Testis (tissue), 3 donors: ENCODE results near the gene ANKRD60. TPM values are rescaled to one million over a fixed set of nuclear protein-coding genes. Genes with fewer than 3 reads are reported as not detected.

Experiments used
- DNase-seq: peaks from one replicate; pipeline ENCODE4 v3.0.0-alpha.2; 2019
- H3K27ac ChIP-seq, 2 donors: fragments of 200-600 bp; sonication (generic); one replicate each; pipeline ENCODE4 v1.5.1; 2019
- H3K27me3 ChIP-seq: fragments of 200-600 bp; sonication (generic); one replicate; pipeline ENCODE4 v1.5.1; 2019
- H3K36me3 ChIP-seq: fragments of 200-600 bp; sonication (generic); one replicate; pipeline ENCODE4 v1.5.1; 2017; ENCODE audit warnings: low read depth; ENCODE audit errors: missing control alignments
- H3K4me1 ChIP-seq: fragments of 200-600 bp; sonication (generic); one replicate; pipeline ENCODE4 v1.5.1; 2019
- H3K4me3 ChIP-seq, 2 donors: fragments of 200-600 bp; sonication (generic); one replicate each; pipeline ENCODE4 v1.5.1; 2017 to 2019
- H3K9me3 ChIP-seq: fragments of 200-600 bp; sonication (generic); one replicate; pipeline ENCODE4 v1.5.1; 2017
- POLR2A ChIP-seq: fragments of 450-650 bp; IDR thresholded peaks from one replicate; pipeline ENCODE4 v1.6.1; 2017; ENCODE audit warnings: antibody characterized with exemption, mild to moderate bottlenecking, moderate library complexity
- WGBS, 2 donors: methylation state at CpG; one replicate each; pipeline ENCODE4 v1.1.5; 2018; 5-methylcytosine and 5-hydroxymethylcytosine counted together
- intact Hi-C: fragments of 100-400 bp; cut with DNase I; formaldehyde crosslinking; loops from one replicate; pipeline ENCODE4 v1.15.1; 2023; ENCODE audit warnings: low total_unique reads
- polyA plus RNA-seq: library from polyadenylated mRNA; stranded (reverse); fragments of 350-450 nt; fragmentation: Illumina TruSeq; extraction: RNeasy Lipid Tissue Mini Kit (QIAGEN cat#74804); gene quantifications from one replicate; pipeline ENCODE4 v1.2.3, GENCODE V29; 2014; ENCODE audit warnings: low read depth, low replicate concordance; ENCODE audit not compliant: insufficient read depth
- total RNA-seq, 2 donors: library from RNA; depleted of rRNA; stranded (reverse); fragments of >200 nt; gene quantifications; one replicate each; pipeline ENCODE4 v1.2.3, GENCODE V29; 2016
- TF ChIP-seq, protein P1 (sequence below), 3 experiments: fragments of 450-650 bp in 2 of 3; fragments of 200-600 bp in 1 of 3; sonication (generic) in 1 of 3; IDR thresholded peaks; one replicate each; pipeline ENCODE4 v1.5.1; 2016 to 2019; ENCODE audit warnings: antibody characterized with exemption in 3 of 3, mild to moderate bottlenecking in 2 of 3, moderate library complexity in 1 of 3

Gene ANKRD60
- total and polyA plus RNA-seq, 3 donors from 2014 or later, result 3.0 to 8.0 (median 7.7) TPM

DNA sequence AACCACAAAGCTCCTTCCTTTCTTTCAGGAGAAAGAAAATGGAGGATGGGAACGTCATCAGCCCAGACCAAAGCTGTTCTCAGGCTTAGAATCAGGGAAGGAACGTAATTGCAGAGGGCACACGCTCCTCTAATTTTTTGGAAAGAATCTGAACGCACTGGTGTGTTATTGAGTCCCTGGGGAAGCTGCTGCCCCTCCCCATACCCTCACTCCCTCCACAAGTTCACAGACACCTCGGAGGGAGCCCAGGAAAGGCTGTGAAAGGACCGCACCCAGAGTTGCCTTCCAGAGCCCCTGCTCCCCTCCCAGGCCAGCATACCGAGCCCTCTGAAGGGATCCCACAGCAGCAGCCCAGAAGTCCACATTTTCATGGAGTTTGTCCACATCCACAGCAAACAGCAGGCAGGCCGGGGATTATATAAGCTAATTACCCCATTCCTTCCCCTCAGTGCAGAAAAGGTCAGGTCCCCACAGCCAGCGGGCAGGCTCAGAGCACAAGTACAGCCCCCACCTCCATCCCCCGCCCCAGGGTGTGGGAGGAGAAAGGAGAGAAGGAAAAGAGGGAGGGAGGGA, 53.7 kb downstream of the ANKRD60 start:
- Histone ChIP-seq H3K4me1 (peaks cover 6% of the 10 kb centered on the region), H3K36me3 (no peaks in the 10 kb centered on the region), H3K27me3 (no peaks in the 10 kb centered on the region), H3K9me3 (no peaks in the 10 kb centered on the region), H3K27ac (peak overlapping the region; percentile 65 to 85), H3K4me3 (no peak overlapping the region)
- intact Hi-C loops, result loop anchor here (5.0 kb wide), 1 partner anchor 517 kb away; no protein-coding TSS in a partner anchor
- WGBS, 2 donors, result 48 to 50% methylated on average over 10 of the region's 10 CpGs
- DNase-seq, result peak; percentile 68
- TF ChIP-seq, protein P1, sequence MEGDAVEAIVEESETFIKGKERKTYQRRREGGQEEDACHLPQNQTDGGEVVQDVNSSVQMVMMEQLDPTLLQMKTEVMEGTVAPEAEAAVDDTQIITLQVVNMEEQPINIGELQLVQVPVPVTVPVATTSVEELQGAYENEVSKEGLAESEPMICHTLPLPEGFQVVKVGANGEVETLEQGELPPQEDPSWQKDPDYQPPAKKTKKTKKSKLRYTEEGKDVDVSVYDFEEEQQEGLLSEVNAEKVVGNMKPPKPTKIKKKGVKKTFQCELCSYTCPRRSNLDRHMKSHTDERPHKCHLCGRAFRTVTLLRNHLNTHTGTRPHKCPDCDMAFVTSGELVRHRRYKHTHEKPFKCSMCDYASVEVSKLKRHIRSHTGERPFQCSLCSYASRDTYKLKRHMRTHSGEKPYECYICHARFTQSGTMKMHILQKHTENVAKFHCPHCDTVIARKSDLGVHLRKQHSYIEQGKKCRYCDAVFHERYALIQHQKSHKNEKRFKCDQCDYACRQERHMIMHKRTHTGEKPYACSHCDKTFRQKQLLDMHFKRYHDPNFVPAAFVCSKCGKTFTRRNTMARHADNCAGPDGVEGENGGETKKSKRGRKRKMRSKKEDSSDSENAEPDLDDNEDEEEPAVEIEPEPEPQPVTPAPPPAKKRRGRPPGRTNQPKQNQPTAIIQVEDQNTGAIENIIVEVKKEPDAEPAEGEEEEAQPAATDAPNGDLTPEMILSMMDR (IDR thresholded peaks at IDR 0.05), result no peak
- no peak for TF ChIP-seq POLR2A

DNA sequence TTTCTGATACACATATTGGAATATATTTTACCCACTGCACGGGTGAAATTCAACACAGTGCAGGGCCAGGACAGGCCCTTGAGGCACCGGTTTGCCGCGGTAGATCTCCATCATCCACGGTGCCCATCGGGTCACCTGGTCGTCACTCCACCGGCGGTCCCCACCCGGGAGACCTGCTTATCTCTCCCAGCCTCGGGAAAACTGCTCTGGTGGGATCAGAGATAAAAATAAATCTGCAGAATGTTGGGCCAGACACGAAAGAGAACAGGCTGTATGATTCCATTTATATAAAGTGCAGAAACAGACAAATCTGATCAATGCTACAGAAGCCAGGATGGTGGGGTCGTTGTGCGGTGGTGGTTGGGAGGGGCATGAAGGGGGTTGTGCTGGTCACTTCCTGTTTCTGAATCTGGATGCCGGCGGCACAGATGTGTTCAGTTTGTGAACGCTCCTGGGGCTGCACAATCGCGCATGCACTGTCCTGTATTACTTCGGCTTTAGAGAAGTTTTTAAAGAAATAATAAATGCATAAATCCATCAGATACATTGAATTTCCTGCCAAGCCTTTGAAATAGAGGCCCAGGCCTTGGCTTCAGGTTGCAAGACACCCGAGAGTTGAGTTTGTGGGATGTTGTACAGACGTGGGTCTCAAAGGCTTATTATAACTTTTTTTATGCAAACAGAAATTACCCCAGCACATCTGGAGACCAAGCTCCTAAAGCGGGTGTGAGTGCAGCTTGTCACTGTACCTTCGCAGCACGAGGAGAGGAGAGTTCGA, 54.3 kb downstream of the ANKRD60 start:
- WGBS, 2 donors, result 30 to 46% methylated on average over 26 of the region's 26 CpGs
- Histone ChIP-seq H3K27ac (peak overlapping the region; percentile 65 to 85), H3K4me3 (no peak overlapping the region), H3K36me3 (no peaks in the 10 kb centered on the region), H3K9me3 (no peaks in the 10 kb centered on the region), H3K4me1 (peaks cover 1% of the 10 kb centered on the region), H3K27me3 (no peaks in the 10 kb centered on the region)
- TF ChIP-seq POLR2A, result no peak
- TF ChIP-seq, protein P1 (IDR thresholded peaks at IDR 0.05), result no peak
- DNase-seq, result no peak
- intact Hi-C loops, result no loop called here

DNA sequence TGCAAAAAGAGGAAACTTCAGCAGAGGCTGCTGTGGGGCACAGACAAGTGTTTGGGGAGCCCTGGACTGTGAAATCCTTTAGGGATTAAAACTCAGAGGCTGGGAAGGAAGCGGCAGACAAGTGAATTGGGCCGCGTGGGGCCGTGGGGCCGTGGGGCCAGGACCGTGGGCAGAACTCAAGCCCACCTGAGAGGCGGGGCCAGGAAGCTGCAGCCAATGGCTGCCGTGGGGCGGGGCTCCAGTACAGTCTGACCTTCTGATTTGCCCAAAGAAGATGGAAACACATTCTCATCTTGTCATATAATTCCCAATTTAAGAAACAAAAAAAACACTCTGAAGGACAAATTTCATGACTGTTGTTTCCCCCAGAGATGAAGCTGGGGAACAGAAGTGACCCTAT, 55.4 kb downstream of the ANKRD60 start:
- H3K4me3 ChIP-seq, result no peak overlapping the region
- WGBS, 2 donors, result 65 to 71% methylated on average over 9 of the region's 9 CpGs
- peak; percentile 50 for DNase-seq
- H3K27ac ChIP-seq, result no peak overlapping the region
- TF ChIP-seq, protein P1 (IDR thresholded peaks at IDR 0.05), result no peak
- TF ChIP-seq POLR2A, result no peak
- intact Hi-C loops, result no loop called here
- H3K9me3 ChIP-seq, result no peaks in the 10 kb centered on the region
- no peaks in the 10 kb centered on the region for H3K36me3 ChIP-seq
- H3K27me3 ChIP-seq, result no peaks in the 10 kb centered on the region
- no peaks in the 10 kb centered on the region for H3K4me1 ChIP-seq

DNA sequence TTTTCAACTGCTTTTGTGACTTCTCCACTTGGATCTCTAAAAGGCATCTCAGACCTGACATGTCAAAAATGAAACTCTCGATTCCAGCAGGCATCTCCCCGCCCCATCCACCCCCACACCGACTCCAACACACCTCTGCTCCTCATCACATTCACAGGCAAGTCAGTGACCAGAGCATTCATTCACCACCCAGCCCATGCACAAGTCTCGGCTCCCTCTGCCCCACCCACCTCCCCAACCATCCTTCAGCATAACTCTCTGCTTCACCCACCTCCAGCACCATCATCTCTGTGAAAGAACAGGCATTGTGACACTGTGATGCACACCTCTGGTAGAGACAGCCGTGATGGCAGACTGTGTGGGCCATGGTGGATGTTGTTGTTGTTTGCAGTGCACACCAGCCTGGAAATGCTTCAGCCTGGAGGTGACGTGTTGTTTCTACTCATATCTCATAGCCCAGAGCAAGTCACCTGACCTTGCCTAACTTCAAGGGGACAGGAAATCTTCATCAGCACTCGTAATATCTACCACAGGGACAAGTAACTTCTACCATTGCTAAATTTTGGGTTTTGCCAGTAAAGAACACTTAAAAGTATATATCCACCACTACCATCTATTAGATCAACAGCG, 56.5 kb downstream of the ANKRD60 start:
- TF ChIP-seq, protein P1 (IDR thresholded peaks at IDR 0.05), result no peak
- no peak for TF ChIP-seq POLR2A
- H3K27me3 ChIP-seq, result no peaks in the 10 kb centered on the region
- WGBS, 2 donors, result 86 to 89% methylated on average over 8 of the region's 8 CpGs
- intact Hi-C loops, result no loop called here
- no peak for DNase-seq
- H3K36me3 ChIP-seq, result no peaks in the 10 kb centered on the region
- H3K4me3 ChIP-seq, result no peak overlapping the region
- H3K9me3 ChIP-seq, result no peaks in the 10 kb centered on the region
- no peaks in the 10 kb centered on the region for H3K4me1 ChIP-seq
- H3K27ac ChIP-seq, result no peak overlapping the region
